Measurements from ENCODE around the gene GALNT17.

Gene GALNT17

GRCh38 chr7:71332207-71332606 lies 200.3 kb downstream of the GALNT17 start:
- no peak for DNase-seq (ENCODE audit: low read depth in 1 of 2, low spot score in 1 of 2)

GRCh38 chr7:71334541-71334940 lies 202.6 kb downstream of the GALNT17 start:
- no peak for DNase-seq (ENCODE audit: low read depth in 1 of 2, low spot score in 1 of 2)

- DNase-seq (ENCODE audit: low read depth in 1 of 2, low spot score in 1 of 2): no peak
Measured at GRCh38 chr7:71338866-71339265, 206.9 kb downstream of the GALNT17 start.

GRCh38 chr7:71339924-71340323 lies 208.0 kb downstream of the GALNT17 start:
- no peak for DNase-seq (ENCODE audit: low read depth in 1 of 2, low spot score in 1 of 2)

GRCh38 chr7:71342202-71342601 lies 210.3 kb downstream of the GALNT17 start:
- no peak for DNase-seq (ENCODE audit: low read depth in 1 of 2, low spot score in 1 of 2)

GRCh38 chr7:71343039-71343438 lies 211.1 kb downstream of the GALNT17 start:
- DNase-seq (ENCODE audit: low read depth in 1 of 2, low spot score in 1 of 2): no peak

GRCh38 chr7:71343892-71344291 lies 211.9 kb downstream of the GALNT17 start:
- no peak for DNase-seq (ENCODE audit: low read depth in 1 of 2, low spot score in 1 of 2)

- no peak for DNase-seq (ENCODE audit: low read depth in 1 of 2, low spot score in 1 of 2)
Measured at GRCh38 chr7:71345117-71345884, 213.4 kb downstream of the GALNT17 start.

GRCh38 chr7:71348821-71349681 lies 217.1 kb downstream of the GALNT17 start:
- no peak for DNase-seq (ENCODE audit: low read depth in 1 of 2, low spot score in 1 of 2)

GRCh38 chr7:71349682-71350481 lies 217.9 kb downstream of the GALNT17 start:
- no peak for DNase-seq (ENCODE audit: low read depth in 1 of 2, low spot score in 1 of 2)

GRCh38 chr7:71350680-71351079 lies 218.7 kb downstream of the GALNT17 start:
- no peak for DNase-seq (ENCODE audit: low read depth in 1 of 2, low spot score in 1 of 2)

- no peak for DNase-seq (ENCODE audit: low read depth in 1 of 2, low spot score in 1 of 2)
Measured at GRCh38 chr7:71354716-71355115, 222.8 kb downstream of the GALNT17 start.

- DNase-seq (ENCODE audit: low read depth in 1 of 2, low spot score in 1 of 2): no peak
Measured at GRCh38 chr7:71361451-71362032, 229.6 kb downstream of the GALNT17 start.

GRCh38 chr7:71362240-71362639 lies 230.3 kb downstream of the GALNT17 start:
- DNase-seq (ENCODE audit: low read depth in 1 of 2, low spot score in 1 of 2): no peak

GRCh38 chr7:71363223-71363622 lies 231.3 kb downstream of the GALNT17 start:
- no peak for DNase-seq (ENCODE audit: low read depth in 1 of 2, low spot score in 1 of 2)

- DNase-seq (ENCODE audit: low read depth in 1 of 2, low spot score in 1 of 2): no peak
Measured at GRCh38 chr7:71363627-71364026, 231.7 kb downstream of the GALNT17 start.

- DNase-seq (ENCODE audit: low read depth in 1 of 2, low spot score in 1 of 2): no peak
Measured at GRCh38 chr7:71364551-71364950, 232.6 kb downstream of the GALNT17 start.

- DNase-seq (ENCODE audit: low read depth in 1 of 2, low spot score in 1 of 2): no peak
Measured at GRCh38 chr7:71372991-71373390, 241.0 kb downstream of the GALNT17 start.

- DNase-seq (ENCODE audit: low read depth in 1 of 2, low spot score in 1 of 2): no peak
Measured at GRCh38 chr7:71377062-71377461, 245.1 kb downstream of the GALNT17 start.

GRCh38 chr7:71377469-71377868 lies 245.5 kb downstream of the GALNT17 start:
- no peak for DNase-seq (ENCODE audit: low read depth in 1 of 2, low spot score in 1 of 2)

- DNase-seq (ENCODE audit: low read depth in 1 of 2, low spot score in 1 of 2): no peak
Measured at GRCh38 chr7:71384094-71384493, 252.2 kb downstream of the GALNT17 start.
